Measurements from ENCODE around the gene CDKN1A.

The CDKN1A gene

DNA sequence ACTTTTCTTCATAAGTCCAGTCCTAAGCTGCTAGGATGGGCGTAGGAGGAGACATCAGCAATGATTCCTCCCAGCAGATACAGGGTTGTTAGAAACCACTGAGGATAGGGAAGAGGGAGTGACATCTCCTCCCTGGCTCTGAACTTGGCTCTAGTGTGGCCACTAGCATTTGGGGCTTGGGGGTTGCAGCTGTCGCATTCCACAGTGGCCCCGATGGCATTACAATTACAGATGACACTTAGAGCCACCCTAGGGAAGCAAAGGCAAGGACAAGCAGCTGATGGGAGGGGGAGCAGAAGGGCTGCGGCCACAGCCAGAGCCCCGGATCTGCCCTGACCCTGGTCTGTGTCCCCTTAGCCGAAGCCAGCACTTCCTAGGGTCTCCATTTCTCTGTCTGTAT, 9.5 kb upstream of the CDKN1A start:
- DNase-seq (ENCODE audit: low read depth), result no peak
- TF ChIP-seq, protein P1, sequence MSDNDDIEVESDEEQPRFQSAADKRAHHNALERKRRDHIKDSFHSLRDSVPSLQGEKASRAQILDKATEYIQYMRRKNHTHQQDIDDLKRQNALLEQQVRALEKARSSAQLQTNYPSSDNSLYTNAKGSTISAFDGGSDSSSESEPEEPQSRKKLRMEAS (IDR thresholded peaks at IDR 0.05; ENCODE audit: low read depth, low read length), result no peak
- TF ChIP-seq, protein P2, sequence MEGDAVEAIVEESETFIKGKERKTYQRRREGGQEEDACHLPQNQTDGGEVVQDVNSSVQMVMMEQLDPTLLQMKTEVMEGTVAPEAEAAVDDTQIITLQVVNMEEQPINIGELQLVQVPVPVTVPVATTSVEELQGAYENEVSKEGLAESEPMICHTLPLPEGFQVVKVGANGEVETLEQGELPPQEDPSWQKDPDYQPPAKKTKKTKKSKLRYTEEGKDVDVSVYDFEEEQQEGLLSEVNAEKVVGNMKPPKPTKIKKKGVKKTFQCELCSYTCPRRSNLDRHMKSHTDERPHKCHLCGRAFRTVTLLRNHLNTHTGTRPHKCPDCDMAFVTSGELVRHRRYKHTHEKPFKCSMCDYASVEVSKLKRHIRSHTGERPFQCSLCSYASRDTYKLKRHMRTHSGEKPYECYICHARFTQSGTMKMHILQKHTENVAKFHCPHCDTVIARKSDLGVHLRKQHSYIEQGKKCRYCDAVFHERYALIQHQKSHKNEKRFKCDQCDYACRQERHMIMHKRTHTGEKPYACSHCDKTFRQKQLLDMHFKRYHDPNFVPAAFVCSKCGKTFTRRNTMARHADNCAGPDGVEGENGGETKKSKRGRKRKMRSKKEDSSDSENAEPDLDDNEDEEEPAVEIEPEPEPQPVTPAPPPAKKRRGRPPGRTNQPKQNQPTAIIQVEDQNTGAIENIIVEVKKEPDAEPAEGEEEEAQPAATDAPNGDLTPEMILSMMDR (IDR thresholded peaks at IDR 0.05; ENCODE audit: low read depth, low read length), result no peak
- TF ChIP-seq POLR2A (IDR thresholded peaks at IDR 0.05; ENCODE audit: extremely low read depth, insufficient read length) (no peak), MYC (IDR thresholded peaks at IDR 0.05; ENCODE audit: low read depth, low read length) (no peak)
- no peak overlapping the region for H3K4me3 ChIP-seq (ENCODE audit: low read depth, low read length)

DNA sequence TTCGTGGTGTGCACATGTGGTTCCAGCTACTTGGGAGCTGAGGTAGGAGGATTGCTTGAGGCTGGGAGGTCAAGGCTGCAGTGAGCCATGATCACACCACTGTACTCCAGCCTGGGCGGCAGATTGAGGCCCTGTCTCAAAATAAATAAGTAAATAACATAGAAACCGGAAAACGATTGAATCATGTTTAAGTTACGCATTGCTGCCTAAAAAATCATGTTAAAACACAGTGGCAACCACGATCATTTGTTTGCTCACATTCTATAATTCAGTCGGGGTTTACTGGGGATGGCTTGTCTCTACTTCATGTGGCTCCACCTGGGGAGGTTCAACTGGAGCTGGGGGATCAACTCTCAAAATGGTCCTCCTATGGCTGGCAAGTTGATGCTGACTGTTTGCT, 8.2 kb upstream of the CDKN1A start:
- no peak overlapping the region for H3K4me3 ChIP-seq (ENCODE audit: low read depth, low read length)
- no peak for DNase-seq (ENCODE audit: low read depth)
- TF ChIP-seq POLR2A (IDR thresholded peaks at IDR 0.05; ENCODE audit: extremely low read depth, insufficient read length), result no peak
- TF ChIP-seq, protein P1 (IDR thresholded peaks at IDR 0.05; ENCODE audit: low read depth, low read length), result no peak
- TF ChIP-seq MYC (IDR thresholded peaks at IDR 0.05; ENCODE audit: low read depth, low read length), result no peak
- TF ChIP-seq, protein P2 (IDR thresholded peaks at IDR 0.05; ENCODE audit: low read depth, low read length), result no peak

DNA sequence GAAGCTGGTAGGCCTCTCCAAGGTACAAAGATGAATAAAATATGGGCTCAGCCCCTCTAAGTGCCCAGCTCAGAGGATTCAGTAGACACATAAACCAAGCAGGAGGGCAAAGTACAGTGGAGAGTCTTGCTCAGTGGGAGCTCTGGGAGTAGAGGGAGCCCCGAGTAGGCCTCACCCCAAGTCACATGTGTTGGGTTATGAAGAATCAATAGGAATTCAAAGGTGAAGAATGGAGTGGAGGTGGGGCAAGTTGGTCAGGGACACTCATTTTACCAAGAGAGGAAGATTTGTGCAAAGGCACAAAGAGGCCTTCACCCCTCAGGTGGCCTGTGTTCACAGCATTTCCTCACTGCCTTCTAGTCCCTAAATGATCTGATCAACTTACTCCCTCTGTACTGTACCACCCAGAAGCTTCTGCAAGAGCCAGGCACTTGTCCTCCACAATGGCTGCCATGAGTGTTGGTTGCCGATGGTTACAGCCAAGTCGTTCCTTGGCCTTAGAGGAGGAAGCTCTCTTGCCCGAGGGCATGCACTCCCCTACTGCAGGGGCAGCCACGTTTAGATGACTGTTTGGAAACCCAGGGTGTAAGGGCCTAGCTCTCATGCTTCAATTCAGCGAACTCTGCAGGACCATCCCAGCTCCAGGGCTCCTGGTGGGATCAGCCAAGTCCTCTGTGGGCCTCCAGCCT, 6.7 kb upstream of the CDKN1A start:
- TF ChIP-seq POLR2A (IDR thresholded peaks at IDR 0.05; ENCODE audit: extremely low read depth, insufficient read length) (no peak), MYC (IDR thresholded peaks at IDR 0.05; ENCODE audit: low read depth, low read length) (no peak)
- TF ChIP-seq, protein P1 (IDR thresholded peaks at IDR 0.05; ENCODE audit: low read depth, low read length), result no peak
- TF ChIP-seq, protein P2 (IDR thresholded peaks at IDR 0.05; ENCODE audit: low read depth, low read length), result no peak
- H3K4me3 ChIP-seq (ENCODE audit: low read depth, low read length), result no peak overlapping the region
- peak; percentile 45 for DNase-seq (ENCODE audit: low read depth)

DNA sequence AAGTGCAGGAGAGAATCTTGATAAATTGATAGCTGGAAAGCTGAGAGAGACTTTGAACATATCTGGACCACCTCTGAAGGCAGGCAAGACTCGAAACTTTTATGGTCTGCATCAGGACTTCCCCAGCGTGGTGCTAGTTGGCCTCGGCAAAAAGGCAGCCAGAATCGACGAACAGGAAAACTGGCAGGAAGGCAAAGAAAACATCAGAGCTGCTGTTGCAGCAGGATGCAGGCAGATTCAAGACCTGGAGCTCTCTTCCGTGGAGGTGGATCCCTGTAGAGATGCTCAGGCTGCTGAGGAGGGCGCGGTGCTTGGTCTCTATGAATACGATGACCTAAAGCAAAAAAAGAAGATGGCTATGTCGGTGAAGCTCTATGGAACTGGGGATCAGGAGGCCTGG, 4.6 kb upstream of the CDKN1A start:
- no peak for TF ChIP-seq POLR2A (IDR thresholded peaks at IDR 0.05; ENCODE audit: extremely low read depth, insufficient read length)
- TF ChIP-seq MYC (IDR thresholded peaks at IDR 0.05; ENCODE audit: low read depth, low read length), result no peak
- TF ChIP-seq, protein P2 (IDR thresholded peaks at IDR 0.05; ENCODE audit: low read depth, low read length), result no peak
- TF ChIP-seq, protein P1 (IDR thresholded peaks at IDR 0.05; ENCODE audit: low read depth, low read length), result no peak
- no peak for DNase-seq (ENCODE audit: low read depth)
- no peak overlapping the region for H3K4me3 ChIP-seq (ENCODE audit: low read depth, low read length)

DNA sequence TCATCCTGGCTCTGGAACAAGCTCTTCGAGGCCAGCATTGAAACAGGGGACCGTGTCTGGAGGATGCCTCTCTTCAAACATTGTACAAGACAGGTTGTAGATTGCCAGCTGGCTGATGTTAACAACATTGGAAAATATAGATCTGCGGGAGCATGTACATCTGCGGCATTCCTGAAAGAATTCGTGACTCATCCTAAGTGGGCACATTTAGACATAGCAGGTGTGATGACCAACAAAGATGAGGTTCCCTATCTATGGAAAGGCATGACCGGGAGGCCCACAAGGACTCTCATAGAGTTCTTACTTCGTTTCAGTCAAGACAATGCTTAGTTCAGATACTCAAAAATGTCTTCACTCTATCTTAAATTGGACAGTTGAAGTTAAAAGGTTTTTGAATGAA, 3.6 kb upstream of the CDKN1A start:
- TF ChIP-seq, protein P1 (IDR thresholded peaks at IDR 0.05; ENCODE audit: low read depth, low read length), result no peak
- TF ChIP-seq, protein P2 (IDR thresholded peaks at IDR 0.05; ENCODE audit: low read depth, low read length), result no peak
- TF ChIP-seq MYC (IDR thresholded peaks at IDR 0.05; ENCODE audit: low read depth, low read length), result no peak
- no peak for TF ChIP-seq POLR2A (IDR thresholded peaks at IDR 0.05; ENCODE audit: extremely low read depth, insufficient read length)
- no peak overlapping the region for H3K4me3 ChIP-seq (ENCODE audit: low read depth, low read length)
- DNase-seq (ENCODE audit: low read depth), result no peak
